Stimulated activated CD8-positive, alpha-beta memory T cell treated with anti-CD3 and anti-CD28 coated beads, Interleukin-4, amount 100 ng/mL, for 1 hour (primary cell): Measurements from ENCODE around the gene NELL2.
"Not testable (repeated sequence)": the region's sequence is repeated elsewhere in the genome, so short reads cannot be mapped to it uniquely, and the experiment has no call there.

Experiments
- DNase-seq, 2 donors: peaks; one replicate each; pipeline ENCODE4 v3.0.0-alpha.2; 2020; ENCODE audit warnings: low read depth in 2 of 2, low spot score in 1 of 2

Gene NELL2

GRCh38 chr12:44779766-44780165, 96.3 kb downstream of the NELL2 start:
- no peak for DNase-seq

- DNase-seq, result no peak
Observed at GRCh38 chr12:44778863-44779262, 97.3 kb downstream of the NELL2 start.

- DNase-seq, result no peak
Observed at GRCh38 chr12:44777044-44777443, 99.1 kb downstream of the NELL2 start.

- DNase-seq, result no peak
Observed at GRCh38 chr12:44775901-44776300, 100.2 kb downstream of the NELL2 start.

GRCh38 chr12:44774815-44775411, 101.2 kb downstream of the NELL2 start:
- DNase-seq, result peak; percentile 42 to 47

- no peak for DNase-seq
Observed at GRCh38 chr12:44771485-44772021, 104.6 kb downstream of the NELL2 start.

- no peak for DNase-seq
Observed at GRCh38 chr12:44765796-44766195, 110.3 kb downstream of the NELL2 start.

- DNase-seq, result no peak
Observed at GRCh38 chr12:44763021-44763420, 113.1 kb downstream of the NELL2 start.

GRCh38 chr12:44759289-44759688, 116.8 kb downstream of the NELL2 start:
- no peak for DNase-seq

- no peak for DNase-seq
Observed at GRCh38 chr12:44750468-44750867, 125.6 kb downstream of the NELL2 start.

GRCh38 chr12:44749566-44749965, 126.5 kb downstream of the NELL2 start:
- DNase-seq, result no peak

GRCh38 chr12:44748950-44749468, 127.1 kb downstream of the NELL2 start:
- no peak for DNase-seq

- DNase-seq, result not testable (repeated sequence)
Observed at GRCh38 chr12:44741292-44741980, 134.7 kb downstream of the NELL2 start.

- DNase-seq, result no peak
Observed at GRCh38 chr12:44738051-44738450, 138.1 kb downstream of the NELL2 start.

GRCh38 chr12:44728566-44728965, 147.5 kb downstream of the NELL2 start:
- DNase-seq, result no peak

GRCh38 chr12:44720265-44720664, 155.8 kb downstream of the NELL2 start:
- DNase-seq, result no peak

GRCh38 chr12:44717612-44718011, 158.5 kb downstream of the NELL2 start:
- DNase-seq, result no peak

GRCh38 chr12:44716711-44717110, 159.4 kb downstream of the NELL2 start:
- no peak for DNase-seq

- DNase-seq, result no peak
Observed at GRCh38 chr12:44711736-44712135, 164.4 kb downstream of the NELL2 start.

- no peak for DNase-seq
Observed at GRCh38 chr12:44709166-44709565, 166.9 kb downstream of the NELL2 start.

- no peak for DNase-seq
Observed at GRCh38 chr12:44708218-44708617, 167.9 kb downstream of the NELL2 start.

- no peak for DNase-seq
Observed at GRCh38 chr12:44703182-44703910, 172.8 kb downstream of the NELL2 start.
